Inflammatory macrophage treated with lipopolysaccharide for 4 hours (primary cell): Measurements from ENCODE around the gene PLXNB2.
"Not testable (repeated sequence)": the region's sequence is repeated elsewhere in the genome, so short reads cannot be mapped to it uniquely, and the experiment has no call there.

Source experiments
- DNase-seq: peaks from one replicate; pipeline ENCODE4 v3.0.0-alpha.2; 2020

The PLXNB2 gene

GRCh38 chr22:50325444-50326224 is 18.2 kb upstream of the PLXNB2 start:
- no peak for DNase-seq

GRCh38 chr22:50323900-50324299 is 16.5 kb upstream of the PLXNB2 start:
- no peak for DNase-seq

- not testable (repeated sequence) for DNase-seq
Measured at GRCh38 chr22:50322382-50323104, 15.1 kb upstream of the PLXNB2 start.

GRCh38 chr22:50320671-50321325 is 13.4 kb upstream of the PLXNB2 start:
- DNase-seq = no peak

GRCh38 chr22:50320116-50320515 is 12.7 kb upstream of the PLXNB2 start:
- no peak for DNase-seq

- DNase-seq = no peak
Measured at GRCh38 chr22:50319503-50319951, 12.1 kb upstream of the PLXNB2 start.

GRCh38 chr22:50318698-50319411 is 11.4 kb upstream of the PLXNB2 start:
- DNase-seq = no peak

GRCh38 chr22:50318356-50318697 is 10.9 kb upstream of the PLXNB2 start:
- DNase-seq = no peak

GRCh38 chr22:50317674-50318073 is 10.2 kb upstream of the PLXNB2 start:
- no peak for DNase-seq

- DNase-seq = no peak
Measured at GRCh38 chr22:50317178-50317577, 9.7 kb upstream of the PLXNB2 start.

- DNase-seq = no peak
Measured at GRCh38 chr22:50316114-50317065, 8.9 kb upstream of the PLXNB2 start.

- DNase-seq = no peak
Measured at GRCh38 chr22:50315289-50316113, 8.1 kb upstream of the PLXNB2 start.

- peak; percentile 71 for DNase-seq
Measured at GRCh38 chr22:50314455-50315288, 7.2 kb upstream of the PLXNB2 start.

GRCh38 chr22:50314081-50314454 is 6.6 kb upstream of the PLXNB2 start:
- no peak for DNase-seq

- DNase-seq = no peak
Measured at GRCh38 chr22:50313600-50313999, 6.2 kb upstream of the PLXNB2 start.

- DNase-seq = no peak
Measured at GRCh38 chr22:50313021-50313420, 5.6 kb upstream of the PLXNB2 start.

GRCh38 chr22:50312371-50312770 is 4.9 kb upstream of the PLXNB2 start:
- no peak for DNase-seq

GRCh38 chr22:50311606-50312351 is 4.3 kb upstream of the PLXNB2 start:
- no peak for DNase-seq

GRCh38 chr22:50310949-50311444 is 3.6 kb upstream of the PLXNB2 start:
- DNase-seq = no peak
